ENCODE results near the gene LBHD1. TPM values are rescaled to one million over a fixed set of nuclear protein-coding genes. Genes with fewer than 3 reads are reported as not detected.

Gene LBHD1
- total and polyA plus RNA-seq, 2 of the 13 experiments (the other 11 are each of a cell fraction or from before 2014, with no cell fraction given) = 3.2 to 3.7 TPM

GRCh38 chr11:62680825-62681240, 8.8 kb upstream of the LBHD1 start (continued):
- TF ChIP-seq ZBTB33 (CRISPR knock-in tag; IDR thresholded peaks at IDR 0.05) (0 out of 2 replicates have a peak, but pooled peaks have one; percentile 35), PHF21A (CRISPR knock-in tag; IDR thresholded peaks at IDR 0.05) (no peak), KDM5A (IDR thresholded peaks at IDR 0.05; ENCODE audit: borderline replicate concordance, low read length) (no peak), HIC2 (CRISPR knock-in tag; IDR thresholded peaks at IDR 0.05; ENCODE audit: low read depth) (0 out of 2 replicates have a peak, but pooled peaks have one; percentile 30), ATF4 (CRISPR knock-in tag; IDR thresholded peaks at IDR 0.05) (peak in 1 of 2 experiments; percentile 18; a peak in 1 of 4 replicates), SNAPC2 (CRISPR knock-in tag; IDR thresholded peaks at IDR 0.05) (no peak), POLR2A (IDR thresholded peaks at IDR 0.05; ENCODE audit: insufficient read depth in 1 of 2, low read depth in 2 of 2, low read length in 2 of 2) (0 out of 4 replicates have a peak, but pooled peaks of 1 of the 2 experiments have one; percentile 39), TP53 (CRISPR knock-in tag; conservative IDR thresholded peaks at IDR 0.05) (no peak), ZEB1 (IDR thresholded peaks at IDR 0.05; ENCODE audit: insufficient replicate concordance, low read depth) (no peak), CHD2 (IDR thresholded peaks at IDR 0.05; ENCODE audit: low read depth, low read length) (no peak), REPIN1 (CRISPR knock-in tag; IDR thresholded peaks at IDR 0.05; ENCODE audit: borderline replicate concordance, low read depth) (peak; percentile 45; the same call in 1 of the 2 replicates), ZNF263 (CRISPR knock-in tag; IDR thresholded peaks at IDR 0.05) (0 out of 2 replicates have a peak, but pooled peaks have one; percentile 18), MAZ (IDR thresholded peaks at IDR 0.05; ENCODE audit: borderline replicate concordance, low read depth, low read length) (no peak), MAZ (CRISPR knock-in tag; IDR thresholded peaks at IDR 0.05; ENCODE audit: low read depth) (peak; percentile 32; the same call in 1 of the 2 replicates), HOXA5 (CRISPR knock-in tag; IDR thresholded peaks at IDR 0.05) (0 out of 2 replicates have a peak, but pooled peaks have one; percentile 60), ZNF562 (CRISPR knock-in tag; IDR thresholded peaks at IDR 0.05; ENCODE audit: borderline replicate concordance) (no peak), TEAD3 (CRISPR knock-in tag; optimal IDR thresholded peaks at IDR 0.05; ENCODE audit: borderline replicate concordance) (peak; percentile 63), SP140L (CRISPR knock-in tag; IDR thresholded peaks at IDR 0.05; ENCODE audit: borderline replicate concordance) (no peak), KDM1A (CRISPR knock-in tag; IDR thresholded peaks at IDR 0.05) (no peak), MED1 (CRISPR knock-in tag; IDR thresholded peaks at IDR 0.05) (peak; percentile 41; the same call in 1 of the 2 replicates), ZFY (CRISPR knock-in tag; IDR thresholded peaks at IDR 0.05) (peak; percentile 44; the same call in 1 of the 2 replicates), SUZ12 (IDR thresholded peaks at IDR 0.05; ENCODE audit: low read depth, low read length) (no peak), MEIS2 (CRISPR knock-in tag; IDR thresholded peaks at IDR 0.05) (0 out of 2 replicates have a peak, but pooled peaks have one; percentile 39), RAD21 (CRISPR knock-in tag; IDR thresholded peaks at IDR 0.05) (peak; percentile 42; the same call in 1 of the 2 replicates), SOX6 (IDR thresholded peaks at IDR 0.05) (no peak), SOX6 (CRISPR knock-in tag; IDR thresholded peaks at IDR 0.05) (0 out of 2 replicates have a peak, but pooled peaks have one; percentile 15), ZNF232 (CRISPR knock-in tag; IDR thresholded peaks at IDR 0.05; ENCODE audit: borderline replicate concordance) (0 out of 2 replicates have a peak, but pooled peaks have one; percentile 20), MYC (CRISPR knock-in tag; IDR thresholded peaks at IDR 0.05; ENCODE audit: borderline replicate concordance) (0 out of 2 replicates have a peak, but pooled peaks have one; percentile 15)

Measured in HepG2 (cell line).